ENCODE measurements around the gene EXOC2. TPM values are rescaled to one million over a fixed set of nuclear protein-coding genes. Genes with fewer than 3 reads are reported as not detected.

EXOC2 gene
- total RNA-seq, 1 donor from 2014 or later, result 22.0 TPM

- DNase-seq (ENCODE audit: low read depth), result no peak
- no peak overlapping the region for H3K4me3 ChIP-seq (ENCODE audit: low read depth, low read length)
- TF ChIP-seq, protein P1, sequence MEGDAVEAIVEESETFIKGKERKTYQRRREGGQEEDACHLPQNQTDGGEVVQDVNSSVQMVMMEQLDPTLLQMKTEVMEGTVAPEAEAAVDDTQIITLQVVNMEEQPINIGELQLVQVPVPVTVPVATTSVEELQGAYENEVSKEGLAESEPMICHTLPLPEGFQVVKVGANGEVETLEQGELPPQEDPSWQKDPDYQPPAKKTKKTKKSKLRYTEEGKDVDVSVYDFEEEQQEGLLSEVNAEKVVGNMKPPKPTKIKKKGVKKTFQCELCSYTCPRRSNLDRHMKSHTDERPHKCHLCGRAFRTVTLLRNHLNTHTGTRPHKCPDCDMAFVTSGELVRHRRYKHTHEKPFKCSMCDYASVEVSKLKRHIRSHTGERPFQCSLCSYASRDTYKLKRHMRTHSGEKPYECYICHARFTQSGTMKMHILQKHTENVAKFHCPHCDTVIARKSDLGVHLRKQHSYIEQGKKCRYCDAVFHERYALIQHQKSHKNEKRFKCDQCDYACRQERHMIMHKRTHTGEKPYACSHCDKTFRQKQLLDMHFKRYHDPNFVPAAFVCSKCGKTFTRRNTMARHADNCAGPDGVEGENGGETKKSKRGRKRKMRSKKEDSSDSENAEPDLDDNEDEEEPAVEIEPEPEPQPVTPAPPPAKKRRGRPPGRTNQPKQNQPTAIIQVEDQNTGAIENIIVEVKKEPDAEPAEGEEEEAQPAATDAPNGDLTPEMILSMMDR (conservative IDR thresholded peaks at IDR 0.05; ENCODE audit: low read depth, low read length), result no peak
Measured at GRCh38 chr6:633611-634010, 59.3 kb downstream of the EXOC2 start.

DNA sequence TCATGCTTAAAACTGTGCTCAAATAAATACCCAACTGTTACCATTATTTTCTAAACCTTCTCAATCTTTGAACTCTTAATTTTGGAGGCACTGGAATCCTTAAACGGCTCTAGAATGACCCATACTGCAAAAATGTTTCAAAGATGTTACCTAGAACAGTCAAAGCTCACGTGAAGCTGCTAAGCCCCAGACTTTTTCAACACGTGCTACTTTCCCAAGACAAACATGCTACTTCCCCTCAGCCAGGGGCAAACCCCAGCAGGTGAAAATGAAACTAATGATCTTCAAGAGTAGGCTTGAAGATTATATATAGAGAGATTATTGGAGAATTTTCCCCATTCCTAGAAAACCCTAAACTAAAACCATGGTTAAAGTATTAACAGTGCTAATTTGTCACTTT is 64.2 kb downstream of the EXOC2 start:
- TF ChIP-seq, protein P1 (conservative IDR thresholded peaks at IDR 0.05; ENCODE audit: low read depth, low read length), result no peak
- no peak for DNase-seq (ENCODE audit: low read depth)
- no peak overlapping the region for H3K4me3 ChIP-seq (ENCODE audit: low read depth, low read length)

- H3K4me3 ChIP-seq (ENCODE audit: low read depth, low read length), result no peak overlapping the region
- TF ChIP-seq, protein P1 (conservative IDR thresholded peaks at IDR 0.05; ENCODE audit: low read depth, low read length), result no peak
- DNase-seq (ENCODE audit: low read depth), result no peak
Measured at GRCh38 chr6:626236-626635, 66.7 kb downstream of the EXOC2 start.

DNA sequence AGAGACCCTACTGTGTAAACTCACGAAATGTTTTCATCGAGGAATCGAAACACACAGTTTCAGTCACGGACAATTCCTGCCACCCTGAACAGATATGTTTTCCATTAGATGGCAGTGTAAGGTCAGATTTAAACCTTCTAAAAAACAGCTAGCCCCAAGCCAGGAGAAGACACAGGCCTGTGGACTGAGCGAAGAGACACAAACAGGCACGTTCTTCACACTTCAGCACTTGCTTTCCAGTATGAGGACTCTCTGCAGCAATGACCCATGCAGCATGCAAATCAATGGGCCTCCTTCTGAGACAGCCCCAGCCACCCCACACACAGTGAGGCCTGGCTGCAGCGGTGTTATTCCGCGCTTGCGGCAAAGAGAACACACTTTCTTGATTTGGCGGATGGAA is 68.0 kb downstream of the EXOC2 start:
- no peak overlapping the region for H3K4me3 ChIP-seq (ENCODE audit: low read depth, low read length)
- TF ChIP-seq, protein P1 (conservative IDR thresholded peaks at IDR 0.05; ENCODE audit: low read depth, low read length), result peak; percentile 10
- DNase-seq (ENCODE audit: low read depth), result no peak

DNA sequence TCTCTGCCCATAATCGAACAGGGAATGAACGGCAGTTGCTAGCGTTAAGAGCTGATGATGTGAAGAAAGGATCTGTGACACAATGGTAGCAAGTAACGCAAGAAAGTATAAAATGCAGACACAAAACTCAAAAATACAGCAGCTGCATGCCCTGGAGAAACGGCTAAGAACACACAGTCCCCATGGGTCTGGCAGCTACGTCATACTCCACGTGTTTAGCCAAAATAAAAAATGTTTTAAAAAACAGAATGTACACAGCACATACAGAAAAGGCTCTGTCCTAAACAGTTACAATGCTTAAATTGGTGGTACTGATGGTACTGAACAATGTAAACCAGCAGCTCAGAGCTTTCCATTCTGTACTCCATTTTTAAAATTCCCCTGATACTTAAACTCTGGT is 70.5 kb downstream of the EXOC2 start:
- no peak for DNase-seq (ENCODE audit: low read depth)
- TF ChIP-seq, protein P1 (conservative IDR thresholded peaks at IDR 0.05; ENCODE audit: low read depth, low read length), result no peak
- H3K4me3 ChIP-seq (ENCODE audit: low read depth, low read length), result no peak overlapping the region

GRCh38 chr6:621931-622330 is 71.0 kb downstream of the EXOC2 start:
- H3K4me3 ChIP-seq (ENCODE audit: low read depth, low read length), result no peak overlapping the region
- DNase-seq (ENCODE audit: low read depth), result no peak
- TF ChIP-seq, protein P1 (conservative IDR thresholded peaks at IDR 0.05; ENCODE audit: low read depth, low read length), result no peak

GRCh38 chr6:620950-621349 is 72.0 kb downstream of the EXOC2 start:
- no peak overlapping the region for H3K4me3 ChIP-seq (ENCODE audit: low read depth, low read length)
- no peak for DNase-seq (ENCODE audit: low read depth)
- TF ChIP-seq, protein P1 (conservative IDR thresholded peaks at IDR 0.05; ENCODE audit: low read depth, low read length), result no peak
